Glutamatergic neuron (in vitro differentiated cells): ENCODE measurements around the gene RYR1. TPM values are rescaled to one million over a fixed set of nuclear protein-coding genes. Genes with fewer than 3 reads are reported as not detected.

Experiments
- DNase-seq: peaks from one replicate; pipeline ENCODE4 v3.0.0; 2022
- H3K27ac Mint-ChIP-seq: one replicate; pipeline ENCODE4 v1.8.0; 2020; ENCODE audit warnings: mild to moderate bottlenecking, mixed read lengths, inconsistent platforms; ENCODE audit not compliant: unreplicated experiment
- H3K27me3 Mint-ChIP-seq: one replicate; pipeline ENCODE4 v1.8.0; 2020; ENCODE audit warnings: mild to moderate bottlenecking, moderate library complexity, mixed read lengths, inconsistent platforms; ENCODE audit not compliant: unreplicated experiment
- H3K36me3 Mint-ChIP-seq: one replicate; pipeline ENCODE4 v1.8.0; 2020; ENCODE audit warnings: mild to moderate bottlenecking, mixed read lengths, inconsistent platforms; ENCODE audit not compliant: unreplicated experiment
- H3K4me1 Mint-ChIP-seq: one replicate; pipeline ENCODE4 v1.8.0; 2020; ENCODE audit warnings: mild to moderate bottlenecking, low read depth, mixed read lengths, inconsistent platforms; ENCODE audit not compliant: unreplicated experiment
- H3K4me3 Mint-ChIP-seq: one replicate; pipeline ENCODE4 v1.8.0; 2020; ENCODE audit warnings: mild to moderate bottlenecking, mixed read lengths, inconsistent platforms; ENCODE audit not compliant: unreplicated experiment
- H3K9me3 Mint-ChIP-seq: one replicate; pipeline ENCODE4 v1.8.0; 2020; ENCODE audit warnings: mild to moderate bottlenecking, moderate library complexity, mixed read lengths, inconsistent platforms; ENCODE audit not compliant: unreplicated experiment
- CTCF ChIP-seq: fragments of 200-600 bp; sonication (generic); IDR thresholded peaks from one replicate; pipeline ENCODE4 v1.5.0; 2021; ENCODE audit not compliant: partially characterized antibody, unreplicated experiment
- total RNA-seq: library from RNA; stranded (reverse); fragmentation: NEBNext Ultra II Directional; extraction: Animal tissue kit (Norgen Biotek cat#: 25700); gene quantifications from one replicate; pipeline ENCODE4 v1.2.1, GENCODE V29; 2021; ENCODE audit not compliant: unreplicated experiment

The RYR1 gene
- total RNA-seq, 1 donor from 2014 or later = 117 TPM

- peaks cover 6% of the 10 kb centered on the region for H3K9me3 Mint-ChIP-seq
- peaks cover 25% of the 10 kb centered on the region for H3K36me3 Mint-ChIP-seq
- no peak for TF ChIP-seq CTCF
- H3K4me3 Mint-ChIP-seq = no peak overlapping the region
- no peaks in the 10 kb centered on the region for H3K4me1 Mint-ChIP-seq
- no peak for DNase-seq
- H3K27ac Mint-ChIP-seq = no peak overlapping the region
- H3K27me3 Mint-ChIP-seq = peaks cover 5% of the 10 kb centered on the region
Observed at GRCh38 chr19:38485541-38486285, 52.2 kb downstream of the RYR1 start.

- DNase-seq = no peak
- H3K9me3 Mint-ChIP-seq = peaks cover 7% of the 10 kb centered on the region
- H3K36me3 Mint-ChIP-seq = peaks cover 28% of the 10 kb centered on the region
- no peak overlapping the region for H3K4me3 Mint-ChIP-seq
- no peaks in the 10 kb centered on the region for H3K4me1 Mint-ChIP-seq
- no peak for TF ChIP-seq CTCF
- H3K27me3 Mint-ChIP-seq = peaks cover 5% of the 10 kb centered on the region
- no peak overlapping the region for H3K27ac Mint-ChIP-seq
Observed at GRCh38 chr19:38486731-38487336, 53.3 kb downstream of the RYR1 start.

GRCh38 chr19:38488096-38488495 lies 54.6 kb downstream of the RYR1 start:
- Mint-ChIP-seq H3K4me1 (no peaks in the 10 kb centered on the region), H3K9me3 (peaks cover 7% of the 10 kb centered on the region), H3K36me3 (peaks cover 28% of the 10 kb centered on the region), H3K27me3 (peaks cover 6% of the 10 kb centered on the region), H3K27ac (no peak overlapping the region), H3K4me3 (no peak overlapping the region)
- no peak for DNase-seq
- TF ChIP-seq CTCF = no peak

GRCh38 chr19:38488776-38489481 lies 55.4 kb downstream of the RYR1 start:
- H3K27me3 Mint-ChIP-seq = peaks cover 6% of the 10 kb centered on the region
- H3K9me3 Mint-ChIP-seq = peaks cover 7% of the 10 kb centered on the region
- no peak for DNase-seq
- peaks cover 28% of the 10 kb centered on the region for H3K36me3 Mint-ChIP-seq
- TF ChIP-seq CTCF = no peak
- no peak overlapping the region for H3K4me3 Mint-ChIP-seq
- no peaks in the 10 kb centered on the region for H3K4me1 Mint-ChIP-seq
- no peak overlapping the region for H3K27ac Mint-ChIP-seq
